K562 (cell line): ENCODE data around the gene HS3ST3A1. TPM values are rescaled to one million over a fixed set of nuclear protein-coding genes. Genes with fewer than 3 reads are reported as not detected.

Experiments
- ATAC-seq: fragments of 200-7000 bp; cut with Tn5 transposase; 3 replicates; pipeline ENCODE4 v1.9.1; 2020; ENCODE audit warnings: moderate library complexity
- BruUV-seq: library from RNA; stranded (reverse); fragments of 400-500 nt; replicated peaks from 2 replicates; lab custom pipeline; 2021; lab: Mats Ljungman, UMichigan
- CTCF ChIA-PET: fragments of 300-600 bp; formaldehyde crosslinking; extraction: SDS; loops from one replicate; lab custom pipeline; 2021; ENCODE audit warnings: low intra/inter-chr PET ratio; lab: Yijun Ruan, JAX
- POLR2A ChIA-PET: fragments of 300-600, 350-650 bp; sonication (Branson Sonifier 250); formaldehyde crosslinking; extraction: SDS; loops from one replicate; lab custom pipeline; 2021; ENCODE audit warnings: antibody characterized with exemption, inconsistent platforms; lab: Yijun Ruan, JAX
- DNase-seq, 4 experiments: peaks; one replicate each; pipeline versions ENCODE4 v3.0.0 to v3.0.0-alpha.2; 2011 to 2018; ENCODE audit warnings: low spot score in 3 of 4, mixed read lengths in 3 of 4; ENCODE audit errors: extremely low read depth in 1 of 4
- FAIRE-seq: peaks from 2 replicates; lab custom pipeline; 2011; peaks lifted over from hg19 to GRCh38; lab: Jason Lieb, UNC
- H2AFZ ChIP-seq: 2 replicates; pipeline ENCODE4 v1.6.0; 2011; ENCODE audit warnings: low read depth, low read length, control low read depth, inconsistent platforms
- H3K27ac ChIP-seq: fragments of 200-600 bp; 3 replicates; pipeline ENCODE4 v1.8.0; 2011; ENCODE audit warnings: low read depth, mild to moderate bottlenecking, control low read depth, inconsistent platforms, low read length, moderate library complexity, mixed read lengths; ENCODE audit errors: extremely low read depth
- H3K27me3 ChIP-seq, 2 experiments: fragments of 300-600 bp in 1 of 2; 2 replicates in 1 of 2; 3 replicates in 1 of 2; pipeline versions ENCODE4 v1.6.0 to v1.8.0; 2011; ENCODE audit warnings: inconsistent platforms in 2 of 2, low read length in 2 of 2, mild to moderate bottlenecking in 1 of 2, mixed read lengths in 1 of 2, moderate library complexity in 1 of 2; ENCODE audit not compliant: control insufficient read depth in 2 of 2, insufficient read depth in 2 of 2
- H3K36me3 ChIP-seq: fragments of 300-600 bp; 3 replicates; pipeline ENCODE4 v1.8.0; 2011; ENCODE audit warnings: mild to moderate bottlenecking, low read length, inconsistent platforms; ENCODE audit not compliant: control insufficient read depth, insufficient read depth
- H3K4me1 ChIP-seq, 2 experiments: fragments of 200-600 bp in 1 of 2; replicated peaks in 1 of 2; 2 replicates in 1 of 2; 3 replicates in 1 of 2; pipeline versions ENCODE4 v1.5.1 to v1.8.0; 2011; ENCODE audit warnings: inconsistent platforms in 2 of 2, low read length in 2 of 2, mild to moderate bottlenecking in 1 of 2, mixed read lengths in 1 of 2, moderate library complexity in 1 of 2; ENCODE audit not compliant: control insufficient read depth in 2 of 2, insufficient read depth in 2 of 2
- H3K4me2 ChIP-seq: 2 replicates; pipeline ENCODE4 v1.6.1; 2011; ENCODE audit warnings: low read length, control low read depth, inconsistent platforms, mixed read lengths; ENCODE audit not compliant: insufficient read depth
- H3K4me3 ChIP-seq: fragments of 200-600 bp; sonication (generic), shearing (Covaris generic); 2 replicates; pipeline ENCODE4 v1.5.1; 2016; ENCODE audit warnings: control low read depth, inconsistent platforms
- H3K79me2 ChIP-seq: fragments of 200-600 bp; 3 replicates; pipeline ENCODE4 v1.8.0; 2011; ENCODE audit warnings: low read length, inconsistent platforms; ENCODE audit not compliant: control insufficient read depth, insufficient read depth
- H3K9ac ChIP-seq, 2 experiments: 2 replicates each; pipeline versions ENCODE4 v1.6.0 to v1.6.1; 2011; ENCODE audit warnings: low read depth in 2 of 2, low read length in 2 of 2, control low read depth in 1 of 2, inconsistent platforms in 1 of 2, mild to moderate bottlenecking in 1 of 2, mixed read lengths in 1 of 2; ENCODE audit not compliant: insufficient read depth in 1 of 2
- H3K9me1 ChIP-seq: one replicate; pipeline ENCODE4 v1.6.0; 2011; ENCODE audit warnings: inconsistent platforms, mild to moderate bottlenecking, low read length, moderate library complexity; ENCODE audit not compliant: control insufficient read depth, insufficient read depth
- H3K9me3 ChIP-seq: replicated peaks from 2 replicates; pipeline ENCODE4 v1.5.1; 2011; ENCODE audit warnings: low read depth, low read length, inconsistent platforms; ENCODE audit not compliant: control insufficient read depth, insufficient read depth
- H4K20me1 ChIP-seq: replicated peaks from 2 replicates; pipeline ENCODE4 v1.6.1; 2011; ENCODE audit warnings: low read length, inconsistent platforms, mixed read lengths; ENCODE audit not compliant: control insufficient read depth, insufficient read depth
- ATF7 ChIP-seq: fragments of 450-650 bp; IDR thresholded peaks from 2 replicates; pipeline ENCODE4 v1.7.1; 2014; ENCODE audit warnings: mild to moderate bottlenecking, moderate library complexity
- CAMTA2 ChIP-seq: fragments of 250-450 bp; sonication (Bioruptor Pico); conservative IDR thresholded peaks from 2 replicates; pipeline ENCODE4 v1.5.1; 2022
- CCNT2 ChIP-seq: IDR thresholded peaks from 2 replicates; pipeline ENCODE4 v1.6.1; 2011; ENCODE audit warnings: borderline replicate concordance, low read depth, mild to moderate bottlenecking, moderate library complexity, mixed read lengths, low read length; ENCODE audit not compliant: insufficient read length; ENCODE audit errors: extremely low read depth
- ERF ChIP-seq: fragments of 450-650 bp; formaldehyde crosslinking; IDR thresholded peaks from 2 replicates; pipeline ENCODE4 v1.4.0; 2020; ENCODE audit warnings: mild to moderate bottlenecking, mixed read lengths
- HNRNPUL1 ChIP-seq: fragments of 200-400 bp; formaldehyde crosslinking; IDR thresholded peaks from 2 replicates; pipeline ENCODE4 v1.6.1; 2017; ENCODE audit warnings: low read length
- ID3 ChIP-seq, 2 experiments: fragments of 250-450 bp in 1 of 2; fragments of 450-650 bp in 1 of 2; sonication (Bioruptor Pico) in 1 of 2; IDR thresholded peaks; 2 replicates each; pipeline versions ENCODE4 v1.6.1 to v1.8.0; 2016 to 2021; ENCODE audit warnings: mild to moderate bottlenecking in 2 of 2, moderate library complexity in 2 of 2, missing compliant biosample characterization in 1 of 2, missing genetic modification characterization in 1 of 2
- NFIX ChIP-seq: fragments of 250-450 bp; sonication (Bioruptor Pico); IDR thresholded peaks from 2 replicates; pipeline ENCODE4 v1.4.0; 2020; ENCODE audit warnings: low read depth, mild to moderate bottlenecking, moderate library complexity
- POLR2H ChIP-seq: IDR thresholded peaks from 2 replicates; pipeline ENCODE4 v1.6.1; 2016; ENCODE audit warnings: missing genetic modification characterization, low read depth, mild to moderate bottlenecking, control low read depth, missing compliant biosample characterization, moderate library complexity
- PTBP1 ChIP-seq: fragments of 200-400 bp; formaldehyde crosslinking; IDR thresholded peaks from 2 replicates; pipeline ENCODE4 v1.6.1; 2017; ENCODE audit warnings: low read depth, low read length
- SAP30 ChIP-seq: fragments of 200-600 bp; sonication (generic); IDR thresholded peaks from 2 replicates; pipeline ENCODE4 v1.6.1; 2012; ENCODE audit warnings: borderline replicate concordance, low read depth, mild to moderate bottlenecking, moderate library complexity, low read length, control low read depth, inconsistent platforms; ENCODE audit not compliant: insufficient read depth, poor library complexity, severe bottlenecking
- SMAD2 ChIP-seq: fragments of 150-350 bp; IDR thresholded peaks from 2 replicates; pipeline ENCODE4 v1.6.1; 2014; ENCODE audit warnings: low read depth, mild to moderate bottlenecking, low read length
- WGBS: fragments of 100-300 bp; shearing (Covaris generic); methylation state at CpG from one replicate; pipeline ENCODE4 v1.1.6; 2016; ENCODE audit warnings: low coverage, mixed read lengths; ENCODE audit not compliant: insufficient coverage; ENCODE audit errors: missing lambda C conversion rate; 5-methylcytosine and 5-hydroxymethylcytosine counted together
- in situ Hi-C: fragments of 300-500 bp; cut with MboI; formaldehyde crosslinking; loops from 4 replicates; pipeline ENCODE4 v1.15.0; 2018; ENCODE audit warnings: inconsistent platforms, mixed read lengths
- intact Hi-C: fragments of 100-400 bp; cut with micrococcal nuclease; formaldehyde crosslinking; loops from 2 replicates; pipeline ENCODE4 v1.14.2; 2022
- polyA plus RNA-seq, 8 experiments: library from polyadenylated mRNA; depleted of rRNA in 4 of 8; stranded (reverse) in 5 of 8; unstranded in 3 of 8; fragments of >200 nt; fragmentation: Nextera tagmentation in 2 of 8; fragmentation: Illumina TruSeq in 1 of 8; extraction: Ambion mirVana in 2 of 8; extraction: Trizol in 1 of 8; gene quantifications; 2 replicates each; pipeline versions ENCODE4 v1.2.1 to v1.2.3, GENCODE V29; 2011 to 2014; ENCODE audit warnings: inconsistent platforms in 1 of 8, missing spikeins in 1 of 8
- total RNA-seq, 7 experiments: library from RNA; depleted of rRNA in 6 of 7; stranded (reverse); fragments of >200 nt in 6 of 7; fragmentation: Illumina TruSeq in 2 of 7; extraction: Trizol in 2 of 7; gene quantifications; 2 replicates each; pipeline versions ENCODE4 v1.2.1 to v1.2.3, GENCODE V29; 2011 to 2021; ENCODE audit warnings: low replicate concordance in 1 of 7
- TF ChIP-seq, protein P1 (sequence below): fragments of 200-800 bp; sonication (Bioruptor generic); IDR thresholded peaks from 2 replicates; pipeline ENCODE4 v1.6.1; 2017; ENCODE audit warnings: missing genetic modification characterization, missing compliant biosample characterization

Gene HS3ST3A1
- total and polyA plus RNA-seq, 9 of the 15 experiments (the other 6 are each of a cell fraction or from before 2014, with no cell fraction given) = 0.25 to 14.8 (median 2.3) TPM

DNA sequence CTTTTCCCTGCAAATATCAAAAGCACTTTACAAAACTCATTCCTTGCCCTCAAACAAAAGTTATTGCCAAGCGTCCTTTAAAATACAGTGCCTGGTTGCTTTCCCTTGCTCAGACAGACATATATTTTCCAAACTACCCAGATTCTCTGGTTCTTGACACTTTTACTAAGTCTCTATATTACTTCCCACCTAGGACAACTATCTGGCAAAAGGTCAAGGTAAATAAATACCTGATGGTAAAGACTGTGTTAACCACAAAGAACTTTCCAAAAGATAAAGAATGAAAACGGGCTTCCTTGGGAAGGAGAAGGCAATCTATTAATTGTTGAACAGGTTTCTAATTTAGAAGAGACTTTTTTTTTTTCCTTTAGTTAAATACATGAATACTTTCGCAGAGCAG lies 1.9 kb downstream of the HS3ST3A1 start:
- Histone ChIP-seq H3K79me2 (peaks cover 67% of the 10 kb centered on the region), H3K9ac (peak overlapping the region in 1 of 2 experiments; percentile 75; a peak in 2 of 4 replicates), H3K36me3 (peaks cover 2% of the 10 kb centered on the region; the same call in 1 of the 3 replicates), H3K4me2 (peak overlapping the region; percentile 82), H3K9me1 (no peaks in the 10 kb centered on the region), H3K4me1 (peaks cover 15 to 22% of the 10 kb centered on the region in 2 experiments; a peak in 4 of 5 replicates), H2AFZ (0 out of 2 replicates have a peak overlapping the region, but pooled peaks have one; percentile 8), H3K27me3 (no peaks in the 10 kb centered on the region), H3K4me3 (peak overlapping the region; percentile 58), H3K9me3 (no peaks in the 10 kb centered on the region), H4K20me1 (no peaks in the 10 kb centered on the region), H3K27ac (peak overlapping the region; percentile 55; the same call in 1 of the 3 replicates)
- 0% methylated on average over 3 of the region's 3 CpGs for whole genome bisulfite sequencing
- intact Hi-C loops (loop anchor here (5.0 kb wide), 2 partner anchors 88 to 707 kb away; no protein-coding TSS in a partner anchor), in situ Hi-C loops (no loop called here)
- BruUV-seq = TSS peak; percentile 36
- POLR2A ChIA-PET = no interaction called here
- no peak for DNase-seq
- no peak for FAIRE-seq
- ATAC-seq = no peak
- TF ChIP-seq POLR2H (tag) = 0 out of 2 replicates have a peak, but pooled peaks have one; percentile 5
- no peak for TF ChIP-seq SMAD2
- TF ChIP-seq SAP30 = peak; percentile 12
- CTCF ChIA-PET = no interaction called here

DNA sequence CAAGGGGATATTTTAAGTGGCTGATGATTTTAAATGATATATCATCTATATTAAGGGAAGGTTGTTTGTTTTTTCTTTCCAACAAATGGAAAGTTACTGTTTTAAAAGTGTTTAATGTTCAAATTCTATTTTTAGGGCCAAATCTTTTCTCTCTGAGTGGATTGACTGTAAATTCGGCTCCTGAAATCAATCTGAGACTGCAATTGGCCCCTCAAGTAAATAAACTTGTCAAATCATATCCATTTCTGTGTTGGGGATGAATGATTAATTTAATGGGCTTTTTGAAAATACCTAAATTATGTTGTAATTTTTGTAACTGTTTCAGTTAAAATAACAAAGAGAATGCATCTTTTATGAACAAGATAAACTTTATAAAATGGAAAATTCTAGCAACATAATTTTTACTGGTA lies 2.6 kb downstream of the HS3ST3A1 start:
- Histone ChIP-seq H3K27ac (peak overlapping the region; percentile 50; the same call in 2 of the 3 replicates), H3K4me2 (peak overlapping the region; percentile 57; the same call in 1 of the 2 replicates), H3K79me2 (peaks cover 73% of the 10 kb centered on the region), H3K9me3 (no peaks in the 10 kb centered on the region), H3K27me3 (no peaks in the 10 kb centered on the region), H3K4me3 (peak overlapping the region; percentile 58), H3K4me1 (peaks cover 19 to 22% of the 10 kb centered on the region in 2 experiments; a peak in 4 of 5 replicates), H3K36me3 (peaks cover 4% of the 10 kb centered on the region; the same call in 1 of the 3 replicates), H3K9ac (peak overlapping the region in 1 of 2 experiments; percentile 75; a peak in 2 of 4 replicates), H4K20me1 (no peaks in the 10 kb centered on the region), H3K9me1 (no peaks in the 10 kb centered on the region), H2AFZ (no peak overlapping the region)
- no peak for TF ChIP-seq ERF (CRISPR knock-in tag)
- TF ChIP-seq CCNT2 = no peak
- no peak for TF ChIP-seq ATF7
- no peak for TF ChIP-seq CAMTA2
- TF ChIP-seq NFIX = no peak
- no peak for TF ChIP-seq ID3 (CRISPR knock-in tag; IDR thresholded peaks at IDR 0.05)
- TF ChIP-seq ID3 (tag; IDR thresholded peaks at IDR 0.05) = no peak
- TF ChIP-seq PTBP1 = no peak
- no peak for TF ChIP-seq HNRNPUL1
- TF ChIP-seq, protein P1, sequence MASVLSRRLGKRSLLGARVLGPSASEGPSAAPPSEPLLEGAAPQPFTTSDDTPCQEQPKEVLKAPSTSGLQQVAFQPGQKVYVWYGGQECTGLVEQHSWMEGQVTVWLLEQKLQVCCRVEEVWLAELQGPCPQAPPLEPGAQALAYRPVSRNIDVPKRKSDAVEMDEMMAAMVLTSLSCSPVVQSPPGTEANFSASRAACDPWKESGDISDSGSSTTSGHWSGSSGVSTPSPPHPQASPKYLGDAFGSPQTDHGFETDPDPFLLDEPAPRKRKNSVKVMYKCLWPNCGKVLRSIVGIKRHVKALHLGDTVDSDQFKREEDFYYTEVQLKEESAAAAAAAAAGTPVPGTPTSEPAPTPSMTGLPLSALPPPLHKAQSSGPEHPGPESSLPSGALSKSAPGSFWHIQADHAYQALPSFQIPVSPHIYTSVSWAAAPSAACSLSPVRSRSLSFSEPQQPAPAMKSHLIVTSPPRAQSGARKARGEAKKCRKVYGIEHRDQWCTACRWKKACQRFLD (CRISPR knock-in tag) = no peak
- no TSS peak for BruUV-seq
- FAIRE-seq (no peak), DNase-seq (no peak), ATAC-seq (no peak)
- 0% methylated on average over 1 of the region's 1 CpG for WGBS
- ChIA-PET POLR2A (interaction anchor here (1.2 kb wide), 1 partner anchor 581 kb away, joined by 3 read pairs; the partner anchor contains the start of gene ELAC2), CTCF (interaction anchor here (0.6 kb wide), 2 partner anchors 105 to 484 kb away, joined by 3 to 4 read pairs; no protein-coding TSS in a partner anchor)
- intact Hi-C loops (loop anchor here (5.0 kb wide), 2 partner anchors 87 to 708 kb away; no protein-coding TSS in a partner anchor), in situ Hi-C loops (no loop called here)
